ENCODE results near the gene OSTM1. TPM values are rescaled to one million over a fixed set of nuclear protein-coding genes. Genes with fewer than 3 reads are reported as not detected.

Gene OSTM1
- total RNA-seq, 1 experiment from 2014 or later, result 277 TPM

GRCh38 chr6:108068618-108069017 lies 5.9 kb downstream of the OSTM1 start:
- no peak overlapping the region for H3K27ac ChIP-seq (ENCODE audit: low read length)
- POLR2A ChIA-PET, result no interaction called here
- ATAC-seq (no peak), DNase-seq (ENCODE audit: low read depth, low spot score) (no peak)
- H3K4me3 ChIP-seq (ENCODE audit: low read depth in 2 of 2, low read length in 2 of 2), result no peak overlapping the region
- H3K4me1 ChIP-seq (ENCODE audit: control insufficient read depth, insufficient read depth, low read length), result peaks cover 6% of the 10 kb centered on the region
- in situ Hi-C loops (cut with HindIII; ENCODE audit: low pct_unique_long_range_greater_than_20kb, low sequenced_read_pairs) (no loop called here), intact Hi-C loops (cut with micrococcal nuclease; ENCODE audit: unreplicated experiment) (no loop called here)
- CTCF ChIA-PET, result no interaction called here
- BruUV-seq (replicated peaks), result no TSS peak
- TF ChIP-seq CTCF (IDR thresholded peaks at IDR 0.05), result no peak
- TF ChIP-seq SIN3A (IDR thresholded peaks at IDR 0.05; ENCODE audit: borderline replicate concordance, insufficient read depth, low read depth, low read length), result no peak
- no peak for TF ChIP-seq REST (IDR thresholded peaks at IDR 0.05; ENCODE audit: insufficient read depth in 1 of 2, low read depth in 2 of 2, low read length in 1 of 2)
- no peak for TF ChIP-seq POLR2AphosphoS5 (IDR thresholded peaks at IDR 0.05; ENCODE audit: low read depth, low read length)
- TF ChIP-seq TCF7L2 (IDR thresholded peaks at IDR 0.05; ENCODE audit: low read depth, low read length), result no peak
- peaks cover 10% of the 10 kb centered on the region; the same call in 1 of the 2 replicates for H3K36me3 ChIP-seq (ENCODE audit: control insufficient read depth, insufficient read depth, low read length)
- H3K9me3 ChIP-seq (ENCODE audit: control insufficient read depth, insufficient read depth, low read depth, low read length), result no peaks in the 10 kb centered on the region
- H3K27me3 ChIP-seq (ENCODE audit: control insufficient read depth, insufficient read depth, low read length), result no peaks in the 10 kb centered on the region

- H3K4me3 ChIP-seq (ENCODE audit: low read depth in 2 of 2, low read length in 2 of 2), result no peak overlapping the region
- TF ChIP-seq SIN3A (IDR thresholded peaks at IDR 0.05; ENCODE audit: borderline replicate concordance, insufficient read depth, low read depth, low read length), result no peak
- no peak for TF ChIP-seq TCF7L2 (IDR thresholded peaks at IDR 0.05; ENCODE audit: low read depth, low read length)
- TF ChIP-seq POLR2AphosphoS5 (IDR thresholded peaks at IDR 0.05; ENCODE audit: low read depth, low read length), result no peak
- no peak for TF ChIP-seq CTCF (IDR thresholded peaks at IDR 0.05)
- no peak for TF ChIP-seq REST (IDR thresholded peaks at IDR 0.05; ENCODE audit: insufficient read depth in 1 of 2, low read depth in 2 of 2, low read length in 1 of 2)
- no peak overlapping the region for H3K27ac ChIP-seq (ENCODE audit: low read length)
- intact Hi-C loops (cut with micrococcal nuclease; ENCODE audit: unreplicated experiment) (no loop called here), in situ Hi-C loops (cut with HindIII; ENCODE audit: low pct_unique_long_range_greater_than_20kb, low sequenced_read_pairs) (no loop called here)
- H3K27me3 ChIP-seq (ENCODE audit: control insufficient read depth, insufficient read depth, low read length), result no peaks in the 10 kb centered on the region
- H3K9me3 ChIP-seq (ENCODE audit: control insufficient read depth, insufficient read depth, low read depth, low read length), result no peaks in the 10 kb centered on the region
- no peak for ATAC-seq
- H3K36me3 ChIP-seq (ENCODE audit: control insufficient read depth, insufficient read depth, low read length), result peaks cover 14% of the 10 kb centered on the region; the same call in 1 of the 2 replicates
- CTCF ChIA-PET, result no interaction called here
- BruUV-seq (replicated peaks), result no TSS peak
- H3K4me1 ChIP-seq (ENCODE audit: control insufficient read depth, insufficient read depth, low read length), result peaks cover 2% of the 10 kb centered on the region
- DNase-seq (ENCODE audit: low read depth, low spot score), result no peak
- POLR2A ChIA-PET, result no interaction called here
Observed at GRCh38 chr6:108068182-108068581, 6.4 kb downstream of the OSTM1 start.
